Stimulated activated naive CD8-positive, alpha-beta T cell treated with anti-CD3 and anti-CD28 coated beads, Interleukin-15, Interleukin-2, amounts not matched to agents 100 U/mL and 50 U/mL, for 24 hours (primary cell): Measurements from ENCODE around the gene ANKRD13D.

Experiments
- ATAC-seq: fragments of 150-1000 bp; cut with Tn5 transposase; one replicate; pipeline ENCODE4 v1.10.0; 2021
- DNase-seq: peaks from one replicate; pipeline ENCODE4 v3.0.0; 2021

Gene ANKRD13D

DNA sequence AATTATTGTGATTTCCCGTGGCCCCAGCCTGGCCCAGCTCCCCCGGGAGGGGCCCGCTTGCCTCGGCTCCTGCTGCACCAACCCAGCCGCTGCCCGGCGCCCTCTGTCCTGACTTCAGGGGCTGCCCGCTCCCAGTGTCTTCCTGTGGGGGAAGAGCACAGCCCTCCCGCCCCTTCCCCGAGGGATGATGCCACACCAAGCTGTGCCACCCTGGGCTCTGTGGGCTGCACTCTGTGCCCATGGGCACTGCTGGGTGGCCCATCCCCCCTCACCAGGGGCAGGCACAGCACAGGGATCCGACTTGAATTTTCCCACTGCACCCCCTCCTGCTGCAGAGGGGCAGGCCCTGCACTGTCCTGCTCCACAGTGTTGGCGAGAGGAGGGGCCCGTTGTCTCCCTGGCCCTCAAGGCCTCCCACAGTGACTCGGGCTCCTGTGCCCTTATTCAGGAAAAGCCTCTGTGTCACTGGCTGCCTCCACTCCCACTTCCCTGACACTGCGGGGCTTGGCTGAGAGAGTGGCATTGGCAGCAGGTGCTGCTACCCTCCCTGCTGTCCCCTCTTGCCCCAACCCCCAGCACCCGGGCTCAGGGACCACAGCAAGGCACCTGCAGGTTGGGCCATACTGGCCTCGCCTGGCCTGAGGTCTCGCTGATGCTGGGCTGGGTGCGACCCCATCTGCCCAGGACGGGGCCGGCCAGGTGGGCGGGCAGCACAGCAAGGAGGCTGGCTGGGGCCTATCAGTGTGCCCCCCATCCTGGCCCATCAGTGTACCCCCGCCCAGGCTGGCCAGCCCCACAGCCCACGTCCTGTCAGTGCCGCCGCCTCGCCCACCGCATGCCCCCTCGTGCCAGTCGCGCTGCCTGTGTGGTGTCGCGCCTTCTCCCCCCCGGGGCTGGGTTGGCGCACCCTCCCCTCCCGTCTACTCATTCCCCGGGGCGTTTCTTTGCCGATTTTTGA, 3.3 kb upstream of the ANKRD13D start:
- DNase-seq (no peak), ATAC-seq (no peak)

DNA sequence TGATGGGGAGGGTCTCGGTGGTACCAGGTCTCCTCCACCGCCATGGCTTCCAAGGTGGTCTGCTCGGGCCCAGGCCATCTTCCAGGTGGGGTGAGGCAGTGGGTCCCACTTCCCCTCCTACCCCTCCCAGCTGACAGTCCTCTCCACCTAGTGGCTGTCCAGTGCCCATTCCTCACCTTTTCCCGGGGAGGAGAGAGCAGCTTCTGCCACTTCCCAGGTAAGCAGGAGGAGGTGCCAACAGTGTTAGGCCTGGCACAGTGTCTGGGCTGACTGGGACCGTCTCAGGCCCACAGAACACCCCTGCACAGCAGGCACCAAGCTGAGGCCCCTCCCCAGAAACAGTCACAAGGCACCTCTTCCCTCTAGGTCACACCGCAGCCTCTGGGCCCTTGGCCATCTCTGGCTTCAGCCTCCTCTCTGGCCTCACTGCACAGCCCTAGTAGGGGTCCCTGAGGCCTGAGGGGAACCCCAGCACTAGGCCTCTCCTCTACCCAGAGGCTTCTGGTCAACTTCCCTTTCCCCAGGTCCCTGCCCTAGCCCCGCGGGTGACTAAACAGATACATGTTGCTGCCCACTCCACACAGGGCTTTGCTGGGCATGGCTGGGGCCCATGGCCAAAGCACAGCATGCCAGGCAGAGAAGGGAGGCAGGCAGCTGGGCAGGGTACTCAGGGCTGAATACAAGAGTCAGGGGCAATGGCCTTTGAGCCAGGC, 2.3 kb upstream of the ANKRD13D start:
- no peak for ATAC-seq
- peak; percentile 39 for DNase-seq

DNA sequence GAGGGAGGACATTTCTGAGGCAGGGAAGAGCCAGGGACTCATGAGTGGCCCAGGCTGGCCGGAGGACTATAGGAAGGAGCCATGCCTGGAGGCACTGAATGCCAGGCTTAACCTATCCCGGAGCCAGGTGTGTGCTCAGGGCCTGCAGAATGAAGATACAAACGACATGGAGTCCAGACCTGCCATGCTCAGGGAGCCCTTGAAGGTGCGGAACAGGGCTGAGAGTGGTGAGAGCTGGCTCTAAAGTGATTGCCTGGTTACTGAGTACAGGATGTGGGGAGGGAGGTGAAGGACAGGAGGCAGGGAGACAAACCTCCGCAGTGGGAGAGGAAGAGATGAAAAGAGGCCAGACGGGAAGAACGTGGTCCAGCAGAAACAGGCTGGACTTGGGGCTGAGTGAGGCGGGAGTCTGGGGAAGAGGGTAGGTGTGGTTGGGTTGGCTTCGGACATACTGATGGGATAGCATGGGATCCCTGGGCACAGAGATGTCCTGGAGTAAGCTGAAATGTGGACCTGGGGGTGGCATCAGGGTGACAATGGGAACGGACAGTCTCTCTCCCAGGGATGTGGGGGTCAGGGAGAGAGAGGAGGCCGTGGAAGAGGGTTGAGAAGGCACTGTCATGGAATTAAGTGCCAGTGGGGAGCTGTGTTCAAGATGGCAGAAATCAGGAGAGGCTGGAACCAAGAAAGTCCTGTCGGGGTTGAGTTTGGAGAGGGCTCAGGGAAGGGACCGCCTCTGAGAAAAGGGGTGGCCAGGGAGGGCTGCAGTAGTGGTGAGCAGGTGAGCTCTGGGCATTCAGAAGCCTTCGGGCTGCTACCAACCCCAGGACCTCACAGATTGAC, 1.5 kb upstream of the ANKRD13D start:
- DNase-seq = no peak
- ATAC-seq = no peak

DNA sequence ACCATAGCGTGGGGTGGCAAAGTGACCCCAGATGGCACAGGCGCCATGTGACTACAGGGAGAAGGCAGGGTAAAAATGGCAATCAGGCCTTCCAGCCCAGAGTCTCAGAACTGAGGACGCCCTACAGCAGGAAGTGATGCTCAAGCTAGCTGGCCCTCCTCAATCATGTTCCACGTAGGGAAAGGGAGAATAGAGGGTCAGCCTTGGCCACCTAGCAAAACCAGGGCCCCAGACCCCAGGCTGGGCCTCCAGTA, 978 bp upstream of the ANKRD13D start:
- DNase-seq = no peak
- no peak for ATAC-seq

DNA sequence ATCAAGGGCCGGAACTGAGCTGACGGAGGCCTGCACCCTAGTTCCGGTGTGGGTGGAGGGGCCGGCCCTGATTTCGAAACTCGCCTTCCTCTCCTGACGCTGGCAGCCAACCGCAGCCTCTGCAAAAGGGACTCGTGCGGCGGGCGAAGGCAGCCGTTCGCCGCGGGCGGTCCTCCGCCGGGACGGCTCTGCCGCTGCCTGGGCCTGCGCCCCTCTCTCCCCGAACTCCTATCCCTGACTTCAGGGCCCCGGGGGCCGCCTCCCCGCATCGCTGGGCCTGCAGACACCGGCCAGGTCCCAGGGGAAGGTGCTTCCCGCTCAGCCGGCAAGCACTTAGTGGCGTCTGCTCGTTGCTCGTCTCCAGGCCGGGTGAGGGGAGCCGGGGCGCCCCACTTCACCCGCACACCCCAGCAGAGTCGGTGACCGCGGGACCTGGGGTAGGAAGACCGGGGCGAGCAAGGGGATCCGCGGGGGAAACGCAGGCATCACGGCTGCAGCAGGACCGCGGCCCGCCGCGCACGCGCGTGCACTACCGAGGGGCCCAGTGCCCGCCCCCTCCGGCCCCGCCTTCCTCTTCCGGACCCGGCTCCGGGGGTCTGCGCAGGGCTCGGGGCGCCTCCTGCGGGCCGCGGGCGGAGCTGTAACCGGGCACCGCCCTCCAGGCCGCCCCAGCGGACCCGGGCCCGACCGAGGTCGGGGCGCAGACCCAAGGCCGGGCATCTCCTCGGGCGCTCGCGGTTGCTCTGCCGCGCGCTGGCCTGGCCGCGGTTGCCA, 464 bp upstream of the ANKRD13D start:
- ATAC-seq (peak; percentile 69), DNase-seq (peak; percentile 93)

DNA sequence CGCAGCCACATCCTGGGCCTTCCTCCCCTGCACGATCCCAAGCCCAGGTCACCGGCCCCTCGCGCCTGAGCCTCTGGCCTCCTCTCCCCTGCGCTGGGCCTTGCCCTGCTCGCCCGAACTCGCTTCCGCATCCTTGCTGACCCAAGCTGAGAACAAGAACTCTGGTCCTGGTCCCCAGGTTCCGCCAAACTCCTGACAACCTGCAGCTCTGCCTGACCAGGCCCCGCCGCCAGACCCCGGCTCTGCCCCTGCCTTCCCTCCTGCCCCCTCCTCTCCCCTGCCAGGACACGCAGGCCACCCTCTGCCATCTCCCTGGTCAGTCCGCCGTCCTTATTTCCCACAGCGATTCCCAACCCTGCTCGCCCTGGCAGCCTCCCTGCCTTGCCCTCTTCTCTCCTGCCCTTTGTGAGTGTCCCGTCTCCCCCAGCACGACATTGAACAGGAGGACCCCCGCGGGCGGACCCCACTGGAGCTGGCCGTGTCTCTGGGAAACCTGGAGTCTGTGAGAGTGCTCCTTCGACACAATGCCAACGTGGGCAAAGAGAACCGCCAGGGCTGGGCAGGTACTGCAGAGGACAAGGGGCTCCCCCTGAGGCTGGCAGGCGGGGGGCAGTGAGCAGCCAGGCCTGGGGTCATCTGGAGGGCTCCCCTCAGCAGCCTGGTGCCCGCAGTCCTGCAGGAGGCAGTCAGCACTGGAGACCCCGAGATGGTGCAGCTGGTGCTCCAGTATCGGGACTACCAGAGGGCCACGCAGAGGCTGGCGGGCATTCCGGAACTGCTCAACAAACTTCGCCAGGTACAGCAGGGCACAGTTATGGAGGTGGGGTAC, 762 bp downstream of the ANKRD13D start:
- DNase-seq (no peak), ATAC-seq (no peak)

DNA sequence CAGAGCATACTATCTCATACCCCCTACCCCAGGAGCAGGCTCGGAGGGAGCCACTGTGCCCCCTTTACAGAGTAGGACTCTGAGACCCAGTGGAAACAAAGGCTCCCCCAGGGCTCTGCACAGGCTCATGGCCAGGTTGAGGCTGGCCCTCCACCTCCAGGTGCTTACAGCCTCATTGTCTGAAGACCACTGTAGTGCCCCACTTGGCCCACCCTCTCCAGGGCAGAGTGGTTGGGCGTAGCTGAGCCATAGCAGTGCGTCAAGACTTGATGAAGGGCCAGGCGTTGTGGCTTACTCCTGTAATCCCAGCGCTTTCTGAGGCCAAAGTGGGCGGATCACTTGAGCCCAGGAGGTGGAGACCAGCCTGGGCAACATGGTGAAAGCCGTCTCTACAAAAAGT, 1.7 kb downstream of the ANKRD13D start:
- DNase-seq = no peak
- no peak for ATAC-seq

DNA sequence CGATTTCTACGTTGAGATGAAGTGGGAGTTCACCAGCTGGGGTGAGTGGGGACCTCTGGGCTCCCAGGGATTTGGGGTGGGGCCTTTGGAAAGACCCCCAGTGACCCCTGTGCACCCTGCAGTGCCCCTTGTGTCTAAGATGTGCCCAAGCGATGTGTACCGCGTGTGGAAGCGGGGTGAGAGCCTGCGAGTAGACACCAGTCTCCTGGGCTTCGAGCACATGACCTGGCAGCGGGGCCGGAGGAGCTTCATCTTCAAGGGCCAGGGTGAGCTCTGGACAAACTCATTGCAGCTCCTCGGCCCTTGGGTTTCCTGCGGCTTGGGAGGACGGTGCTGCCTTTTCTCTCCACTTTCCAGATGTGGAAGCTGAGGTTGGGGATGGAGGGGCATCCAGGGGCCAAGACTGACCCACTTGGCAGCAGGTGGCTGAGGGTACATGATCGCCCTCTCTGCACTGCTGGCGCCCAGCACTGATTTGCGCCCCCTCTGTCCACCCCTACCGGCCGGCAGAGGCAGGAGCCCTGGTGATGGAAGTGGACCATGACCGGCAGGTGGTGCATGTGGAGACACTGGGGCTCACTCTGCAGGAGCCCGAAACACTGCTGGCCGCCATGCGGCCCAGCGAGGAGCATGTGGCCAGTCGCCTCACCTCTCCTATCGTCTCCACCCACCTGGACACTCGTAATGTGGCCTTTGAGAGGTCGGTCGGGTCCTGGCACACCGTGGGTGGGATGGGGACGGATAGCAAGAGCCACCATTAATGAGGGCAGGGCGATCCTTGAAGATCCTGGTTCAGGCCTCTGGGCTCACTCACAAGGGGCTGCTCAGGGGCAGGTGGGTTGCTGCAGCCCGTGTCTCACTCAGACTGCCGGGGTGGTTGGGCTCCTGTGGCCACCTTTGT, 2.6 kb downstream of the ANKRD13D start:
- ATAC-seq (no peak), DNase-seq (no peak)

DNA sequence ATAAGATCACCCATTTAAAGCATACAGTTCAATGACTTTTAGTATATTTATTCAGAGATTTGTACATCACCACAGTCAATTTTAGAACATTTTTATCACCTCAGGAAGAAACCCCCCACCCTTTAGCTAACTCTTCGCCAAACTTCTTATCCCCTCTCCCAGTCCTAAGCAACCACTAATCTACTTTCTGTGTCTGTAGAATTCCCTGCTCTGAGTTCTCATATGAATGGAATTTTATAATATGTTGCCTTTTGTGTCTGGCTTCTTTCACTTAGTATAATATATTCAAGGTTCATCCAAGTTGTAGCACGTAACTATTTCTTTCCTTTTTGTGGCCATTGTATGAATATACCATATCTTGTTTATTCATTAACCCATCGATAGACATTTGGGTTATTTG, 3.6 kb downstream of the ANKRD13D start:
- no peak for DNase-seq
- no peak for ATAC-seq

DNA sequence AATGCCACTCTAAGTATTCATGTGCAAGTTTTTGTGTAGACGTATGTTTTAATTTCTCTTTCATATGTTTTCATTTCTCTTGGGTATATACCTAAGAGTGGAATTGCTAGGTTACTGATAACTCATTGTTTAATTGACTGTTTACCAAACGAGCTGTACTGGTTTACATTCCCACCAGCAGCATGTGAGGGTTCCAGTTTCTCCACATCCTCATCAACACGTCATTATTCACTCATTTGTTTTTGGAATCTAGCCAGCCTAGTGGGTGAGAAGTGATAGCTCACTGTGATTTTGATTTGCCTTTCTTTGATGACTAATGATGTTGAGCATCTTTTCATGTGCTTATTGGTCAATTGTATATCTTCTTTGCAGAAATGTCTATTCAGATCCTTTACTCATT, 4.0 kb downstream of the ANKRD13D start:
- DNase-seq = no peak
- ATAC-seq = no peak

DNA sequence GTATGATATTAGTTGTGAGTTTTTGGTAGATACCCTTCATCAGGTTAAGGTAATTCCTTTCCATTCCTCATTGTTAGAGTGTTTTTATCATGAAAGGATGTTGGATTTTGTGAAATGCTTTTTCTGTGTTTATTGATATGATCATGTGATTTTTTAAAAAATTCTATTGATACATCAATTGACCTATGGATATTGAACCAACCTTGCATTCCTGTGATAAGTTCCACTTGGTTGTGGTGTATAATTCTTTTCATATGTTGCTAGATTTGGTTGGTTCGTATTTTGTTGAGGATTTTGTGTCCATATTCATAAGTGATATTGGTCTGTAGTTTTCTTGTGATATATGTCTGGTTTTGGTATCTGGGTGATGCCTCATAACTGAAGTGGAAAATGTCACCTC, 6.7 kb downstream of the ANKRD13D start:
- ATAC-seq (no peak), DNase-seq (no peak)

DNA sequence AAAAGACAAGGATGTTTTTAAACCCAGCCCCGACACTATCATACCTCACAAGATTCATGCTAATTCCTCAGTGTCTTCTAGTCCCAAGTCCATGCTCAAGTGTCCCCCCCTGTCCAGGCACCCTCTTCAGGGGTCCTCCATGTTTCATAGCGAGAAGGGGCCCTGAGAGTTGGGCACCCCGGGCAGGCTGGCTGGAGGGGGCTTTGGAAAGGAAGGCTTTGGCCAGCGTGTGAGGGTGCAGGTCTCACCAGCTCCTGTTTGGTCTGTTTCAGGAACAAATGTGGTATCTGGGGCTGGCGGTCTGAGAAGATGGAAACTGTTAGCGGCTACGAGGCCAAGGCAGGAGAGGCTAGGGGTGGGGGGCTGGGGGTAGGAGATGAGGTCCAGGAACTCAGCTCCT, 9.7 kb downstream of the ANKRD13D start:
- ATAC-seq (no peak), DNase-seq (no peak)

DNA sequence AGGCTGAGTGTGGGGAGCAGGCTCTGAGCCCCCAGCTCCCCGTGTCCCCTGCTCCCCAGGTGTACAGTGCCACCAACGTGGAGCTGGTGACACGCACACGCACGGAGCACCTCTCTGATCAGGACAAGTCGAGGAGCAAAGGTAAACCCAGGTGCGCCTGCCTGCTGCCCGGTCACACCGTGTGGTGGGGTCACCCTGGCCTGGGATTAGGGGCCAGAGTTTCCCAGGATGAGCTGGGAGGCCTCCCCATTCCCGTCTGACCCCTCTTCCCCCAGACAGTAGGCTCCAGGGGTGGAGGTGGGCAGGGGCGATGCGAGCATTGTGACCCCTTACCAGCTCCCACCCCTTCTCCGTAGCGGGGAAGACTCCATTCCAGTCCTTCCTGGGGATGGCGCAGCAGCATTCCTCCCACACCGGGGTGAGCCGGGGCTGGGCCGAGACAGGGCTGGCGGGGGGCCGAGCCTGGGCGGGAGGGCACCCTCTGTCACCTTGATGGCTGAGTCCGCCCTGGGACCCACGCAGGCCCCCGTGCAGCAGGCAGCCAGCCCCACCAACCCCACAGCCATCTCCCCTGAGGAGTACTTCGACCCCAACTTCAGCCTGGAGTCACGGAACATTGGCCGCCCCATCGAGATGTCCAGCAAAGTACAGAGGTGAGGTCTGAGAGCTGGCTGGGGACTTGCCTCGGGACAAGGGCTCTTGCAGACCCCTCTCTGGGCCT, 10.5 kb downstream of the ANKRD13D start:
- ATAC-seq (no peak), DNase-seq (no peak)

DNA sequence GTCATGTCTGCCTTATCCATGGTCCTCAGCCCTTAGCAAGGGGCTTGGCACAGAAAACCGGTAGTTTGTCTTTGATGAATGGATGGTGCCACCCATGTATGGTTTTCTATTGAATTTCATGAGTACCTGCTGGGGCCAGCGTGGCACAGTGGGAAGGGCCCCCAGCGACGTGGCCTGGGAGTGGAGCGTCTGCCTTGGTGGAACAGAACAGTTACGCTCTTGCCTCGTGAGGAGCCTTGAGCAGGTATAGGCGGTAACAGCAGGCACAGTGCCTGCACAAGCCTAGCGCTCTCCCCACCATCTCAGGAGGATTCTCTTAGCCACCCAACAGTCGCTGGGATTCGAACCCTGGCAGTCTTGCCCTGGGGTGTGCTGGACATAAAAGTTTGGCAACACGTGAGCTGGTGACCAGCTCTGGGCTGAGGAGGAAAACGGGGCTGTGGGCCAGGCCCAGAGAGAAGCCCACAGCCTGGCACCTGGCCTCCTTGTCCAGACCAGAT, 11.2 kb downstream of the ANKRD13D start:
- ATAC-seq = no peak

DNA sequence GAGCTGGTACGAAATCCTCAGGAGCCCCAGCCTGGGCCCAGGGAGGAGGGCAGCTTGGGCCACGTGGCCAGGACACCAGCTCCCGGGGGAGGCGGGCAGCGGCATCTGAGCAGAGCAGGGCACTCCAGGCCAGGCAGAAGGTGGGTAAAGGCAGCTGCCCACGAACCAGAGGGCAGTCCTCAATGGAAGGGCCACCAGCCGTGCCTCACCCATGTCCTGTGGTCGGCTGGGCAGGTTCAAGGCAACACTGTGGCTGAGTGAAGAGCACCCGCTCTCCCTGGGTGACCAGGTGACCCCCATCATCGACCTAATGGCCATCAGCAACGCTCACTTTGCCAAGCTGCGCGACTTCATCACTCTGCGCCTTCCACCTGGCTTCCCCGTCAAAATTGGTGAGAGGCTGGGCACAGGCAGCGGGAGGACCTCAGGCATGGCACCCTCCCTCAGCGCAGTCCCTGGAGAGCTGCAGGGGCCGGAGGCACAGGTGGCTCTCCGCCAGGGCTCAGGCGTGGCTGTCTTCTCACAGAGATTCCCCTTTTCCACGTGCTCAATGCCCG, 11.7 kb downstream of the ANKRD13D start:
- ATAC-seq (no peak), DNase-seq (no peak)

More for the DNA sequence above, 11.2 kb downstream of the ANKRD13D start:
- no peak for DNase-seq

DNA sequence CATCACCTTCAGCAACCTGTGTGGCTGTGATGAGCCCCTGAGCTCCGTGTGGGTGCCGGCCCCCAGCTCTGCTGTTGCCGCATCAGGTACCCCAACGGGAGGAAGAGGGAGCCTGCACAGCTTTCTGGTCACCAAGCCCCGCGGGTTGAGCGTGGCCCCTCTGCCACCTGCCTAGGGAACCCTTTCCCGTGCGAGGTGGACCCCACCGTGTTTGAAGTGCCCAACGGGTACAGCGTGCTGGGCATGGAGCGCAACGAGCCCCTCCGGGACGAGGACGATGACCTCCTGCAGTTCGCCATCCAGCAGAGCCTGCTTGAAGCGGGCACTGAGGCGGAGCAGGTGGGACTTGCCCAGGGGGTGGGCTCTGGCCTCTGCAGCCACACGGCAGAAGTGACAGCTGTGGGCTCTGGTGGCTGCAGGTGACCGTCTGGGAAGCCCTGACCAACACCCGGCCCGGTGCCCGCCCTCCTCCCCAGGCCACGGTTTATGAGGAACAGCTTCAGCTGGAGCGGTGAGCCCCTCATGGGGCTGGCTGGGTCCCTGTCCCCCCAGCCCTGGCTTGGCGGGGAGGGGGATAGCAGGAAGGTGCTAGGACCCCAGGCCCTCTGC, 12.3 kb downstream of the ANKRD13D start:
- ATAC-seq (no peak), DNase-seq (no peak)

DNA sequence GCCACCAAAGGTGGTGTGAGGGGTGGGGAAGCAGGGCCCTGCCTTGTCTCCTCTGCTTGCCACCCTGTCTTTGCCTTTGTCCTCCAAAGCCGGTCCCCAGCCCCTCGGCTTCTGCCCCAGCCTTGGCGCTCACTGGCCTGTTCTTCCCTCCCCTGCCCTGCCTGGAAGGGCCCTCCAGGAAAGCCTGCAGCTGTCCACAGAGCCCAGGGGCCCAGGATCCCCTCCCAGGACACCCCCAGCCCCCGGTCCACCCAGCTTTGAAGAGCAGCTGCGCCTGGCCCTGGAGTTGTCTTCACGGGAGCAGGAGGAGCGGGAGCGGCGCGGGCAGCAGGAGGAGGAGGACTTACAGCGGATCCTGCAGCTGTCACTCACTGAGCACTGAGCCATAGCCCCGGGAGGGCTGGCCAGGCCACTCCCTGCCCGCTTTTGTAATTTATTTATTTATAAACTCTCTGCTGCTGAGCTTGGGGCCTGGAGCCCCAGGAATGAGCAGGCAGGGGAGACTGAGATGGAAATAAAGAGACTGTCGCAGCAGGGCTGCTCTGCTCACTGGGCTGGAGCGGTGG, 12.9 kb downstream of the ANKRD13D start:
- no peak for ATAC-seq
- DNase-seq = no peak

DNA sequence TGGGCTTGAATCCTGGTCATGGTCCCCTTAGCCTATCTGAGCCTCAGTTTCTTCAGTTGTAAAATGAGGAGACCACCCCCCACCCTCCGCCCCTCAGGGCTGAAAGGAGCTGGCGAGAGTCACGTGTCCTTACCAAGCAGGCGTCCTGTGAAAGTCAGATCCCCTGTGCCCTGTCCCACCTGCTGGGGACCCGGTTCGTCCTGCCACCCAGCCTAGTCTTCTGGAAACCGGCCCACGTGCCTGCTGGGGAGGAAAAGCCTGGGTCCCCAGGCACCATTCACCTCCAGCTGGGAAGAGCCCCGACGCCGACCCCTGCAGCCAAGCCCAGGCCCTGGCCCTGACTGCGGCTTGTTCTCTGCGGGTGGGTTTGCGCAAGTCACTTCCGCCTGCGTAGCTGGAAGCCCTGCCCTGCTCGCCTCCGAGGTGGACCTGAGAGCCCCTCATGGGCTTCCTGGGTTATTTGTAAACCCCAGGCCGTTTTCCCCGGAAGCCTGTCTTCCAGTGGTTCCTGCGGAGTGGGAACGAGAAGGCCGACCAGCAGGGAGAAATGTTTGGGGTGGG, 13.5 kb downstream of the ANKRD13D start:
- ATAC-seq (peak; percentile 2), DNase-seq (peak; percentile 16)
